Measurements from ENCODE around the gene FAM204A.

DNA sequence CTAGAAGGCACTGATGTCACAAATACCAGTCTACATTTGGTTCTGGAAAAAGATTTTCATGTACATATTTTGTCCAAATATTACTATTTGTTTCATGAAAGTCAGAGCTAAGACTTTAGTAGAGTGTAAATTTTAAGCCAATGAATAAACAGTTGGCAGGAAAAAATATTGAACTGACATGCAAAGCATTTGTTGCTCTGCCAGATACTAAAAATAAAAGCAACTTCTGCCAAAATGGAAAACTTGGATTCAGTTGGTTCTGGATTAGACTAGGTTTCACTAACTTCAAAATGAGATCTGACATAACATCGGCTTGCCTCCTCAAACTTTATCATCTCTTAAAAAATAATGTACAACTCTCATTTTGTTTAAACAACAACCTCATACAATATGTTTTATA lies 34.9 kb downstream of the FAM204A start:
- TF ChIP-seq CTCF (IDR thresholded peaks at IDR 0.05) (no peak), POLR2A (IDR thresholded peaks at IDR 0.05) (no peak)

All from heart left ventricle (tissue), 13 donors.